ENCODE results near the gene ATP6V0A1.
"Not testable (repeated sequence)": the region's sequence is repeated elsewhere in the genome, so short reads cannot be mapped to it uniquely, and the experiment has no call there.

Gene ATP6V0A1

GRCh38 chr17:42520540-42520951 is 61.9 kb downstream of the ATP6V0A1 start:
- FAIRE-seq, result no peak

- FAIRE-seq, result no peak
These were observed 62.4 kb downstream of the ATP6V0A1 start for GRCh38 chr17:42521036-42521435.

DNA sequence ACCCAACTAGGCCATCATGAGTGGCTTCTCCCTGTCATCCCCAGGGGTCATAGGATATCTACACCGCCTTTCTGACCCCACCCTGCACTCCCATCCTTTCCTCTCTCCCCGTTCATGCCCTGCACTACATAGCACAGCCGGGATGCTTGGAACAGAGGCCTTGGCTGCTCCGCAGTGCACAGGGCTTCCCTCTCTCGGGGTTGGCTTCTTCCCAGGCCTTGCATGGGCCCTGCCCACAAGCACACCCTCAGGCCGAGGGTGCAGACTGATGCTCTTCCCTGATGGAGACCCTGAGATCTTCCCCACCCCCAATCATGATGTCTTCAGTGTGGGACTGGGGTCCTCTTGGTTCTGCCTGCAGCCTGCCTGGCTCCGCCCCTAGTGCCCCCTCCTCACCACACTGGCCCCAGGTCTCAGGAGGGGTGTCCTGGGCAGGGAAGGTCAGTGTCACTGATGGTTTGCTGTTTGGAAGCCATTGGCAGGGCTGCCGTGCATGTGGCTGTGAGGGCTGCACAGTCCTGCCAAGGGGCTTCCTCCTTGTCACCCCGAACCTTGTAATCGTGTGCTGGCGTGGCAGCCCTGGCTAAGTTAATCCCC is 63.1 kb downstream of the ATP6V0A1 start:
- FAIRE-seq, result no peak

- FAIRE-seq, result no peak
These were observed 63.6 kb downstream of the ATP6V0A1 start for GRCh38 chr17:42522263-42522790.

- FAIRE-seq, result no peak
These were observed 64.2 kb downstream of the ATP6V0A1 start for GRCh38 chr17:42522798-42523278.

- no peak for FAIRE-seq
These were observed 66.5 kb downstream of the ATP6V0A1 start for GRCh38 chr17:42525221-42525620.

DNA sequence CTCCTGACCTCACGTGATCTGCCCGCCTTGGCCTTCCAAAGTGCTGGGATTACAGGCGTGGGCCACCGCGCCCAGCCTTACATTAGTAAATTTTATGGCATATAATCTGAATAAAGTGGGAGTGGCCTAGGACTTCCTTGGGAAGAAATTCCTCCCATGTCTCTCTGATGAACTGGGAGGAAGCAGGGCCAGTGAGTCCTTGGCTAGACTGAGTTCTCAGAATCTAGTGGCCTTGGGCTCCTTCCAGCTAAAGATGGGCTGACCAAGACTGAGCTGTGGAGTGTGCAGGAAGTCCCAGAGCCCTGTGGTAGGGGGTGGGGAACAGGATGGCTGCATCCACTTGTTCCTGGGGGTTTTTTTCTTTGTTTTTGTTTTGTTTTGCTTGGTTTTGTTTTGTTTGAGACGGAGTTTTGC is 67.4 kb downstream of the ATP6V0A1 start:
- no peak for FAIRE-seq

GRCh38 chr17:42527932-42528331 is 69.3 kb downstream of the ATP6V0A1 start:
- FAIRE-seq, result no peak

GRCh38 chr17:42529061-42529460 is 70.4 kb downstream of the ATP6V0A1 start:
- no peak for FAIRE-seq

DNA sequence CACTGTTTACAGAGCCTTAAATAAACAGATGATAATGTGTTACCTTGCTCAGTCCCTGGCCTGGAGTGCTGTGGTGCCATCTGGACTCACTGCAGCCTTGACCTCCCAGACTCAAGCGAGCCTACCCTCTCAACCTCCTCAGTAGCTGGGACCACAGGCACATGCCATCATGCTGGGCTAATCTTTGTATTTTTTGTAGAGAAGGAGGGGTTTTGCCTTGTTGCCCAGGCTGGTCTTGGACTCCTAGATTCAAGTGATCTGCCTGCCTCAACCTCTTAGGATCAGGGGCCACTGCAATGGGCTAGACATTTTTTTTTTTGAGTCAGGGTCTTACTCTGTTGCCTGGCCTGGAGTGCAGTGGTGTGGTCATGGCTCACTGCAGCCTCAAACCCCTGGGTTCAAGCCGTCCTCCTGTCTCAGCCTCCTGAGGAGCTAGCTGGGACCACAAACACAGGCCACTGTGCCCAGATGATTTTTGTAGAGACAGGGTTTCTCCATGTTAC is 72.3 kb downstream of the ATP6V0A1 start:
- FAIRE-seq, result no peak

DNA sequence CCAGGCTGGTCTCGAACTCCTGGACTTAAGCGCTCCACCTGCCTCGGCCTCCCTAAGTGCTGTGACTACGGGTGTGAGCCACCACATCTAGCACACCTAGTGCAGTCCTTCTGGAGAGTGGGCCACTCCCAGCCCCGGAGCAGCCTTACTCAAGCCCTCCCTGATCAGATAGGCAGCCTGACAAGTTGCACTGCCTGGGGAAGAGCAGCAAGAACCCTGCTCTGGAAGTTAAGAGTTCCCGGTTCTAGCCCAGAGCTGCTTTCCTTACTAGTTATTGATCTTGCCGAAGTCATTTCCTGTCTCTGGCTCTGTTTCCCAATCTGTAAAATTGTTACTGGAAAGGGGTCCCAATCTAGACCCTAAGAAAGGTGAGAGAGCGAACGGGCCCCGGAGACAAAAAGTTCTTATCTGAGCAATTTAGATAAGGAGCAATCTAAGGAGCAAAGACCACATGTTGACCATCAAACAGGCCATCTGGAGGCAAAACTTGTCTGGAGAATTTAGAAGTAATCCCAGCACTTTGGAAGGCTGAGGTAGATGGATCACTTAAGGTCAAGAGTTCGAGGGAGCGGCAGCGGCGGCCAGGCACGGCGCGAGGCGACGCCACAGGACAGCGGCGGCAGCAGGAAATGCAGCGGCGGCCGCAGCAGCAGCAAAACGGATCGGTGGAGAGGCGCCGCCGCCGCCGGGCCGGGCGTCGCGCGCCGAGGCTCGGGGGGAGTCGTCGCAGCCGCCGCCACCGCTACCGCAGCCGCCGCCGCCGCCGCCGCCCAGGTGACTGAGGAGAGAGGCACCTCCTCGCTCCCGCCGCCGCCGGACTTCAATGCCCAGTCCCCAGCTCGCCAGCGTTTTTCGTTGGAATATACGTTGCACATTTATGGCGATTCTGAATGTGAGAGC is 73.0 kb downstream of the ATP6V0A1 start:
- FAIRE-seq, result no peak

GRCh38 chr17:42535155-42536047 is 76.7 kb downstream of the ATP6V0A1 start:
- FAIRE-seq, result no peak

DNA sequence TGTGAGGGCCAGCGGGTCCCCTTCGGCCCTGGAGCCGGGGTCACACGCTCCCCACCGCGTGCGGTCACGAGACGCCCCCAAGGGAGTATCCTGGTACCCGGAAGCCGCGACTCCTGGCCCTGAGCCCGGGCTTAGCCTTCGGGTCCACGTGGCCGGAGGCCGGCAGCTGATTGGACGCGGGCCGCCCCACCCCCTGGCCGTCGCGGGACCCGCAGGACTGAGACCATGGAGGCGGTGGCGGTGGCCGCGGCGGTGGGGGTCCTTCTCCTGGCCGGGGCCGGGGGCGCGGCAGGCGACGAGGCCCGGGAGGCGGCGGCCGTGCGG is 77.3 kb downstream of the ATP6V0A1 start, which contains the start of gene NAGLU:
Gene NAGLU (plus strand): TSS at position 194 of the 324 bp plus-strand sequence. CDS start 32 bp downstream, at position 226.
- FAIRE-seq, result no peak

DNA sequence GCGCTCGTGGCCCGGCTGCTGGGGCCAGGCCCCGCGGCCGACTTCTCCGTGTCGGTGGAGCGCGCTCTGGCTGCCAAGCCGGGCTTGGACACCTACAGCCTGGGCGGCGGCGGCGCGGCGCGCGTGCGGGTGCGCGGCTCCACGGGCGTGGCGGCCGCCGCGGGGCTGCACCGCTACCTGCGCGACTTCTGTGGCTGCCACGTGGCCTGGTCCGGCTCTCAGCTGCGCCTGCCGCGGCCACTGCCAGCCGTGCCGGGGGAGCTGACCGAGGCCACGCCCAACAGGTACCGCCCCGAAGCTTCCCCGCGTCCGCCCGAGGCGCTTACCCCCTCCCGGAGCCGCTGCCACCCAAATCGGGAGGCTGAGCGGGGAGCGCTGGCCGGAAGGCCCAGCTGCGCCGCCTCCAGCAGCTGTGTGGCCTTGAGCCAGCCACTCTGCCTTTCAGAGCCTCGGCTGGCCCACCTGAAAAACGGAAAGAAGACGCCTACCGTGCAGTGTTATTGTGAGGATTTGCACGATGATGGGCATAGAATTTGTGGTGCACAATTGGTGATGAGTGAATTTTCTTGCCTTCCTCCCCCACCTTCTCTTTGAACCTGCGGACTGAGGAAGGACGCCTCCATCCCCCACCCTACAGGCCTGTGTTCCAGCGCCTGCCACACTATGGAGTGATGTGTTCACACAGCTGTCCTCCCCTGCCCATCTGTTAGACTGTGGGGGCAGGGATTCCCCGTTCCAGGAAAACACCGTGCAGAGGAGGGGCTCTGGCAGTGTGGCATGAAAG is 77.9 kb downstream of the ATP6V0A1 start:
- no peak for FAIRE-seq

- no peak for FAIRE-seq
These were observed 78.6 kb downstream of the ATP6V0A1 start for GRCh38 chr17:42537156-42537805.

- FAIRE-seq, result no peak
These were observed 79.3 kb downstream of the ATP6V0A1 start for GRCh38 chr17:42537826-42538451.

GRCh38 chr17:42538482-42538881 is 79.8 kb downstream of the ATP6V0A1 start:
- no peak for FAIRE-seq

GRCh38 chr17:42540558-42540957 is 81.9 kb downstream of the ATP6V0A1 start:
- not testable (repeated sequence) for FAIRE-seq

DNA sequence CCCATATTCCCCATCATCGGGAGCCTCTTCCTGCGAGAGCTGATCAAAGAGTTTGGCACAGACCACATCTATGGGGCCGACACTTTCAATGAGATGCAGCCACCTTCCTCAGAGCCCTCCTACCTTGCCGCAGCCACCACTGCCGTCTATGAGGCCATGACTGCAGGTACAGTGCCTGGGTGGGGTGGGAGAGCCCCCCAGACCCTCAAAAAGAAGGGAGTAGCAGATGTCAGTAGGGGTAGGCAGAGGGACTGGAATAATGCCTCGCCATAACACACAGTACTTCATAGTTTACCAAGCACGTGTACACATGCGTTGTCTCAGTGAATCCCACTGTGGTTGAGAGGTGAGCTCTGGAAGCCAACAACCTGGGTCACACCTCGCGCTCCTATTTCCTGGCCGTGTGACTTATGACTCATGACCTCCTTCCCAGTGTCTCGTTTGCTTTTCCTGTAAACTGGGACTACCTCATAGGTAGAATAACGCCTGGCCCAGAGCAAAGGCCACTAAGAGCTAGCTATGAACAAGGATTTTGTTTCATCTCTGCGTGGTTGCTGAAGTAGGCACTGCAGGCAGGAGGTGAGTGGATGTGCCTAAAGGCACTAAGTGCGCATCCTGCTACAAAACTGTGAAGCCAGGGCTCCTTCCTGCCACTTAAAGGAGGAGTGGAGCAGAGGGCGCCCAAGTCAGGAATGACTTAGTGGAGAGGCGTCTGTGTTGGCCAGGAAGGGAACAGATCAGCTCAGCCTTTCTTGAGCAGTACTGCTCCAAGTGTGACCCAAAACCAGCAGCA is 82.6 kb downstream of the ATP6V0A1 start:
- no peak for FAIRE-seq

Measured in TTC549 (cell line).